ENCODE measurements around the gene TP53BP2. TPM values are rescaled to one million over a fixed set of nuclear protein-coding genes. Genes with fewer than 3 reads are reported as not detected.

The TP53BP2 gene
- total and polyA plus RNA-seq, 2 donors (not counting 3 experiments of a cell fraction or from before 2014, with no cell fraction given), result 21.9 to 51.9 TPM

DNA sequence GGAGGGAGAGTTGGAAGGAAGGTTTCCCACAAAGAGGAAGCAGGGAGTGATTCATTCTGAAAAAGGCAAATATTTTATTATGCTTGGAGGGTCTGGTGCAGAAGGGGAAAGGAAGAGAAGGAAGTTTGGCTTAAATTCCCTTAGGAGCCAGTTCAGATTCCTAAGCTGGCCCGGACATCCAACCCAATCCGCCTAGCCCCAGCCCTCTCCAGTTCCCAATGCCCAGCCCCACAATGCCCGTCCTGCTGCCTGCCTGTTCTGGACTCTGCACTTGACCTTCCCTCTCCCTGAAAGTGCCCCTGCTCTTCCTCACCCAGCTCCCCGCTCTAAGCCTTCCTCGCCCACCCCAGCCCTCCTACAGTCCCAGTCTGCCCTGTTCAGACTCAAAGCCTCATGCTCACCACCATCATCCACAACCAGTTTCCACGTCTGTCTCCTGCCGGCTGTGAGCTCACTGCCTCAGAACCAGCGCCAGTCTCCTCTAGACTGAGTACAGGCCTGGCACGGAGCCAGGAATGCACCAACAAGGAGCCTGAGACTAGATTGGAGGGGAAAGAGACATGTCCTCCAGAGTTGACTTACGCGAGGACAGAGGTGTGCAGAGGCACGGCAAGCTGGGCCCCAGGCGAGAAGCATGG, 114.5 kb downstream of the TP53BP2 start:
- Histone ChIP-seq H3K27me3 (ENCODE audit: control insufficient read depth in 2 of 2, insufficient read depth in 2 of 2, low read length in 2 of 2) (no peaks in the 10 kb centered on the region), H3K79me2 (ENCODE audit: control insufficient read depth, insufficient read depth, low read length) (peaks cover 90% of the 10 kb centered on the region), H3K27ac (ENCODE audit: insufficient read depth, low read depth, low read length) (peak overlapping the region; percentile 96), H3K9ac (replicated peaks; ENCODE audit: extremely low read depth, insufficient read depth, low read length) (peak overlapping the region; percentile 79), H3K36me3 (ENCODE audit: control insufficient read depth in 2 of 2, extremely low read depth in 1 of 2, insufficient read depth in 2 of 2, low read length in 2 of 2) (peaks cover 11% of the 10 kb centered on the region in 2 experiments), H4K20me1 (replicated peaks; ENCODE audit: control insufficient read depth, extremely low read depth, insufficient read depth, low read length) (no peaks in the 10 kb centered on the region), H3K9me1 (replicated peaks; ENCODE audit: control insufficient read depth, extremely low read depth, insufficient read depth, low read length) (no peaks in the 10 kb centered on the region), H2AFZ (ENCODE audit: low read depth, low read length) (no peak overlapping the region), H3K4me1 (ENCODE audit: control insufficient read depth, extremely low read depth, insufficient read depth, low read length) (peaks cover 61% of the 10 kb centered on the region), H3K4me3 (replicated peaks in 1 of 3; ENCODE audit: insufficient read depth in 1 of 3, low read depth in 1 of 3, low read length in 3 of 3) (peak overlapping the region in 1 of 3 experiments; percentile 15), H3K4me2 (ENCODE audit: insufficient read depth, low read length) (peak overlapping the region; percentile 66), H3K9me3 (replicated peaks; ENCODE audit: control insufficient read depth, insufficient read depth, low read length) (no peaks in the 10 kb centered on the region)
- FAIRE-seq (peak; percentile 99), DNase-seq (ENCODE audit: low read depth, low spot score) (peak; percentile 81)
- dilution Hi-C loops (cut with MboI; ENCODE audit: extremely low pct_ligation_motif_present, low sequenced_read_pairs) (no loop called here), intact Hi-C loops (cut with micrococcal nuclease) (loop anchor here (2.0 kb wide), 2 partner anchors 16 to 18 kb away; no protein-coding TSS in a partner anchor)
- TSS peak; percentile 13 for BruUV-seq (replicated peaks)
- POLR2A ChIA-PET, result interaction anchor here (1.0 to 1.4 kb wide), 2 partner anchors 11 to 41 kb away, joined by 4 to 8 read pairs; no protein-coding TSS in a partner anchor
- TF ChIP-seq, protein P1, sequence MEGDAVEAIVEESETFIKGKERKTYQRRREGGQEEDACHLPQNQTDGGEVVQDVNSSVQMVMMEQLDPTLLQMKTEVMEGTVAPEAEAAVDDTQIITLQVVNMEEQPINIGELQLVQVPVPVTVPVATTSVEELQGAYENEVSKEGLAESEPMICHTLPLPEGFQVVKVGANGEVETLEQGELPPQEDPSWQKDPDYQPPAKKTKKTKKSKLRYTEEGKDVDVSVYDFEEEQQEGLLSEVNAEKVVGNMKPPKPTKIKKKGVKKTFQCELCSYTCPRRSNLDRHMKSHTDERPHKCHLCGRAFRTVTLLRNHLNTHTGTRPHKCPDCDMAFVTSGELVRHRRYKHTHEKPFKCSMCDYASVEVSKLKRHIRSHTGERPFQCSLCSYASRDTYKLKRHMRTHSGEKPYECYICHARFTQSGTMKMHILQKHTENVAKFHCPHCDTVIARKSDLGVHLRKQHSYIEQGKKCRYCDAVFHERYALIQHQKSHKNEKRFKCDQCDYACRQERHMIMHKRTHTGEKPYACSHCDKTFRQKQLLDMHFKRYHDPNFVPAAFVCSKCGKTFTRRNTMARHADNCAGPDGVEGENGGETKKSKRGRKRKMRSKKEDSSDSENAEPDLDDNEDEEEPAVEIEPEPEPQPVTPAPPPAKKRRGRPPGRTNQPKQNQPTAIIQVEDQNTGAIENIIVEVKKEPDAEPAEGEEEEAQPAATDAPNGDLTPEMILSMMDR (IDR thresholded peaks at IDR 0.05; ENCODE audit: extremely low read depth in 1 of 2, insufficient read depth in 1 of 2, low read depth in 1 of 2, low read length in 2 of 2), result no peak
- TF ChIP-seq POLR2AphosphoS5 (IDR thresholded peaks at IDR 0.05; ENCODE audit: insufficient read depth, low read depth, low read length), result peak; percentile 84
- TF ChIP-seq FOS (IDR thresholded peaks at IDR 0.05; ENCODE audit: borderline replicate concordance, insufficient read depth, low read length), result peak; percentile 91
- no peak for TF ChIP-seq EZH2 (IDR thresholded peaks at IDR 0.05; ENCODE audit: borderline replicate concordance, low read depth, low read length, severe bottlenecking)
- TF ChIP-seq JUN (IDR thresholded peaks at IDR 0.05; ENCODE audit: borderline replicate concordance, insufficient read depth, insufficient read length, low read depth), result peak; percentile 17
- no peak for TF ChIP-seq GATA2 (IDR thresholded peaks at IDR 0.05; ENCODE audit: insufficient read depth, insufficient read length, low read depth, low read length)
- peak; percentile 67 for TF ChIP-seq POLR2A (IDR thresholded peaks at IDR 0.05; ENCODE audit: low read depth, low read length)
- TF ChIP-seq, protein P2, sequence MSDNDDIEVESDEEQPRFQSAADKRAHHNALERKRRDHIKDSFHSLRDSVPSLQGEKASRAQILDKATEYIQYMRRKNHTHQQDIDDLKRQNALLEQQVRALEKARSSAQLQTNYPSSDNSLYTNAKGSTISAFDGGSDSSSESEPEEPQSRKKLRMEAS (IDR thresholded peaks at IDR 0.05; ENCODE audit: insufficient read depth, insufficient read length), result no peak
- CTCF ChIA-PET, result interaction anchor here (1.0 to 8.2 kb wide), 11 partner anchors 9 to 726 kb away, joined by 3 to 68 read pairs (median 6); partner anchors contain the start of gene CAPN2
